Caco-2 (cell line): ENCODE results near the gene STRN. TPM values are rescaled to one million over a fixed set of nuclear protein-coding genes. Genes with fewer than 3 reads are reported as not detected.

Experiments used
- BruUV-seq: library from RNA; stranded (reverse); fragments of 400-500 nt; replicated peaks from 2 replicates; lab custom pipeline; 2021; lab: Mats Ljungman, UMichigan
- CTCF ChIA-PET: fragments of 300-600 bp; sonication (Branson Sonifier 250); formaldehyde crosslinking; loops from one replicate; lab custom pipeline; 2022; ENCODE audit warnings: antibody characterized with exemption; lab: Charles Lee
- POLR2A ChIA-PET: fragments of 300-600 bp; sonication (Branson Sonifier 250); formaldehyde crosslinking; loops from one replicate; lab custom pipeline; 2022; ENCODE audit warnings: antibody characterized with exemption; lab: Charles Lee
- DNase-seq, 2 experiments: peaks; one replicate each; pipeline versions ENCODE4 v3.0.0 to v3.0.0-alpha.2; 2020 to 2022
- H3K27me3 ChIP-seq: replicated peaks from 2 replicates; pipeline ENCODE4 v1.6.0; 2011; ENCODE audit warnings: low read length; ENCODE audit not compliant: control insufficient read depth, insufficient read depth
- H3K36me3 ChIP-seq: 2 replicates; pipeline ENCODE4 v1.5.1; 2011; ENCODE audit warnings: low read length; ENCODE audit not compliant: control insufficient read depth, insufficient read depth
- H3K4me1 ChIP-seq: fragments of 250-450 bp; sonication (Bioruptor Pico); 2 replicates; pipeline ENCODE4 v1.5.1; 2020; ENCODE audit warnings: mild to moderate bottlenecking
- H3K4me3 ChIP-seq: 2 replicates; pipeline ENCODE4 v1.5.1; 2011; ENCODE audit warnings: low read depth, mild to moderate bottlenecking, control low read depth, low read length
- H3K9me3 ChIP-seq: fragments of 250-450 bp; sonication (Bioruptor Pico); 2 replicates; pipeline ENCODE4 v1.5.1; 2020; ENCODE audit warnings: mild to moderate bottlenecking, moderate library complexity
- H3K27ac Mint-ChIP-seq: one replicate; pipeline ENCODE4 v1.8.0; 2022; ENCODE audit warnings: mixed read lengths; ENCODE audit not compliant: unreplicated experiment
- H3K27me3 Mint-ChIP-seq: one replicate; pipeline ENCODE4 v1.8.0; 2022; ENCODE audit warnings: mixed read lengths; ENCODE audit not compliant: insufficient read depth, unreplicated experiment
- H3K36me3 Mint-ChIP-seq: one replicate; pipeline ENCODE4 v1.8.0; 2022; ENCODE audit warnings: mild to moderate bottlenecking, mixed read lengths; ENCODE audit not compliant: insufficient read depth, unreplicated experiment
- H3K4me1 Mint-ChIP-seq: one replicate; pipeline ENCODE4 v1.8.0; 2022; ENCODE audit warnings: low read depth, mixed read lengths; ENCODE audit not compliant: unreplicated experiment
- H3K4me3 Mint-ChIP-seq: one replicate; pipeline ENCODE4 v1.8.0; 2022; ENCODE audit warnings: mild to moderate bottlenecking, moderate library complexity, mixed read lengths; ENCODE audit not compliant: unreplicated experiment
- H3K9me3 Mint-ChIP-seq: one replicate; pipeline ENCODE4 v1.8.0; 2022; ENCODE audit warnings: mixed read lengths; ENCODE audit not compliant: unreplicated experiment
- CTCF ChIP-seq, 2 experiments: fragments of 200-600 bp in 1 of 2; IDR thresholded peaks; 1 replicate in 1 of 2; 2 replicates in 1 of 2; pipeline versions ENCODE4 v1.5.1 to v1.8.0; 2011 to 2022; ENCODE audit warnings: antibody characterized with exemption in 1 of 2, control low read depth in 1 of 2, inconsistent platforms in 1 of 2, low read depth in 1 of 2, low read length in 1 of 2, mild to moderate bottlenecking in 1 of 2, moderate library complexity in 1 of 2; ENCODE audit not compliant: insufficient read depth in 1 of 2, severe bottlenecking in 1 of 2, unreplicated experiment in 1 of 2
- intact Hi-C: fragments of 100-400 bp; cut with micrococcal nuclease; formaldehyde crosslinking; loops from one replicate; pipeline ENCODE4 v1.10.0; 2022; ENCODE audit not compliant: unreplicated experiment
- total RNA-seq: library from RNA; stranded (reverse); gene quantifications from 2 replicates; pipeline ENCODE4 v1.2.3, GENCODE V29; 2022

The STRN gene
- total RNA-seq, 1 experiment from 2014 or later, result 36.8 TPM

- ChIA-PET CTCF (no interaction called here), POLR2A (no interaction called here)
- Mint-ChIP-seq H3K4me3 (no peak overlapping the region), H3K27me3 (no peaks in the 10 kb centered on the region), H3K4me1 (no peaks in the 10 kb centered on the region), H3K27ac (no peak overlapping the region), H3K9me3 (no peaks in the 10 kb centered on the region), H3K36me3 (no peaks in the 10 kb centered on the region)
- no peaks in the 10 kb centered on the region for H3K27me3 ChIP-seq
- H3K4me1 ChIP-seq, result no peaks in the 10 kb centered on the region
- no peak for TF ChIP-seq CTCF (IDR thresholded peaks at IDR 0.05; ENCODE audit: insufficient read depth in 1 of 2, low read depth in 1 of 2, low read length in 1 of 2, severe bottlenecking in 1 of 2, unreplicated experiment in 1 of 2)
- intact Hi-C loops, result no loop called here
- H3K36me3 ChIP-seq, result no peaks in the 10 kb centered on the region
- H3K9me3 ChIP-seq, result no peaks in the 10 kb centered on the region
- H3K4me3 ChIP-seq, result no peak overlapping the region
- BruUV-seq, result no TSS peak
- DNase-seq, result no peak
Measured at GRCh38 chr2:36811071-36811470, 155.3 kb downstream of the STRN start.

GRCh38 chr2:36809069-36809445, 157.3 kb downstream of the STRN start:
- H3K4me1 ChIP-seq, result no peaks in the 10 kb centered on the region
- TF ChIP-seq CTCF (IDR thresholded peaks at IDR 0.05; ENCODE audit: insufficient read depth in 1 of 2, low read depth in 1 of 2, low read length in 1 of 2, severe bottlenecking in 1 of 2, unreplicated experiment in 1 of 2), result no peak
- Mint-ChIP-seq H3K9me3 (no peaks in the 10 kb centered on the region), H3K36me3 (no peaks in the 10 kb centered on the region), H3K4me1 (no peaks in the 10 kb centered on the region), H3K27me3 (no peaks in the 10 kb centered on the region), H3K4me3 (no peak overlapping the region), H3K27ac (no peak overlapping the region)
- intact Hi-C loops, result no loop called here
- no peak for DNase-seq
- no peaks in the 10 kb centered on the region for H3K27me3 ChIP-seq
- H3K4me3 ChIP-seq, result no peak overlapping the region
- POLR2A ChIA-PET, result no interaction called here
- H3K9me3 ChIP-seq, result no peaks in the 10 kb centered on the region
- no peaks in the 10 kb centered on the region for H3K36me3 ChIP-seq
- CTCF ChIA-PET, result no interaction called here
- no TSS peak for BruUV-seq

- BruUV-seq, result no TSS peak
- Mint-ChIP-seq H3K4me1 (no peaks in the 10 kb centered on the region), H3K4me3 (no peak overlapping the region), H3K27ac (no peak overlapping the region), H3K36me3 (no peaks in the 10 kb centered on the region), H3K9me3 (no peaks in the 10 kb centered on the region), H3K27me3 (no peaks in the 10 kb centered on the region)
- H3K4me3 ChIP-seq, result no peak overlapping the region
- no peak for TF ChIP-seq CTCF (IDR thresholded peaks at IDR 0.05; ENCODE audit: insufficient read depth in 1 of 2, low read depth in 1 of 2, low read length in 1 of 2, severe bottlenecking in 1 of 2, unreplicated experiment in 1 of 2)
- intact Hi-C loops, result no loop called here
- POLR2A ChIA-PET, result no interaction called here
- no peaks in the 10 kb centered on the region for H3K4me1 ChIP-seq
- no peaks in the 10 kb centered on the region for H3K27me3 ChIP-seq
- DNase-seq, result no peak
- no peaks in the 10 kb centered on the region for H3K36me3 ChIP-seq
- CTCF ChIA-PET, result no interaction called here
- peaks cover 2% of the 10 kb centered on the region; the same call in 1 of the 2 replicates for H3K9me3 ChIP-seq
Measured at GRCh38 chr2:36808386-36809068, 157.8 kb downstream of the STRN start.
